Activated effector memory CD4-positive, alpha-beta T cell treated with Interleukin-2 at 50 U/mL for 16 hours (primary cell): ENCODE results near the gene PLCB4.

Experiments used
- DNase-seq: peaks from one replicate; pipeline ENCODE4 v3.0.0-alpha.2; 2020

PLCB4 gene

DNA sequence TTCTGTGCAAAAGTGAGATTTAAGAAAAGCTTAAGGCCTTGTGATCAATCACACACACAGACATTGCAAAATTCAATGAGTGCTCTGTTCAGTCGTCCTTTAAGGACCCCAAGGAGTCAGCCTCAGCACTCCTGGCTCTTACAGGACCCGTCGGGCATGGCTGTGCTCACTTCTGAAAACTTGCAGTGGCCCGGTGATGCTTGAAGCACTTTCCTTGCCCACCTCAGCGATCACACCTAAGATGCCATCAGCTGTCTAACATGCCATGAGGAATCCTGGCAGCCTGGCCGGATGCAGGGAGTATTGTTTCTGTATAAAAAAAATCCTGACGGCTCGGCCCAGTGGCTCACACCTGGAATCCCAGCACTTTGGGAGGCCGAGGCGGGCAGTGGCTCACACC is 344.1 kb downstream of the PLCB4 start:
- no peak for DNase-seq

DNA sequence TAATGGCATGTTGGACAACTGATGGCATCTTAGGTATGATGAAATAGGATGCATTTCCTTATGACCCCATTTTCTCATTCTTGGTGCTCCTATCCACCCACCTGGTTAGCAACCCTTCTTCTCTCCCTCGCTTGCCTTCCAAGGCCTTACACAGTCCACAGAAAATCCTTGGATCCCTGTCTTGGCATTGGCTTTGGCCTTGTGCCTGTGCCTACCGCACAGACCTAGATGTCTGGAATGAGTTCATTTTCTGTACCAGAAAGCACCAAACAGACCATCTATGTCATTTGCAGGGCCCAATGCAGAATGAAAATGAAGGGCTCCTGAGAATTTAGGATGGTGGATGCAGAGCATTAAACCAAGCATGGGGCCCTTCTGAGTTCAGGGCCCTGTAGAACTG is 346.5 kb downstream of the PLCB4 start:
- no peak for DNase-seq

DNA sequence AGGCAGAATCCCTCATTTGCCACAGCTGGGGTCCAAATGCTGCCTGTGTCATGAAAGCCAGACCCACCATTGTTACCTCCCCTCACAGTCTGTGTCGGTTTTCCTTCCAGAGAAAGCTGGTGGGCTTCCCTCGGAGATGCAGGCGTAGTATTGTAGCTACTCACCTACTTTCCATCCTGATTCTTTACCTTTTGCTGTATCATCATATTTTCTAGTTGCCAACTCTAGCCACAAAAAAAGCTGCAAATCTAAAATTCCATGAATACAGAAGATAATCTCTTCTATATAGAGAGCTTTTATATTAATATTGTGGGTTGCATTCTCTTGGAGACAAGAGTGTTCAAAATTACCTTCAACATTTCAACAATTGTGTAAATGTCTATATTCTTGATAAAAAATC is 347.5 kb downstream of the PLCB4 start:
- DNase-seq = no peak

DNA sequence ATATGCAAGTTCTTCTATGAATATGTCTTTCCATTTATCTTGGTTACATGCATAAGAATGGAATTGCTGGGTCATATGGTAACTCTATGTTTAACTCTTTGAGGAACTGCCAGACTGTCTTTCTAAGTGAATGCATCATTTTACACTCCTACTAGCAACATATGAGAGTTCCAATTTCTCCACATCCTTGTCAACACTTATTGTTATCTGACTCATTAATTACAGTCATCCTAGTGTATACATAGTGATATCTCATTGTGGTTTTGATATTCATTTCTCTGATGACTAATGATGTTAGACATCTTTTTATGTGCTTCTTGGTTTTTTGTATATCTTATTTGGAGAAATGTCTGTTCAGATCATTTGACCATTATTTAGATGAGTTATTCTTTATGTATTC is 348.8 kb downstream of the PLCB4 start:
- DNase-seq = no peak

DNA sequence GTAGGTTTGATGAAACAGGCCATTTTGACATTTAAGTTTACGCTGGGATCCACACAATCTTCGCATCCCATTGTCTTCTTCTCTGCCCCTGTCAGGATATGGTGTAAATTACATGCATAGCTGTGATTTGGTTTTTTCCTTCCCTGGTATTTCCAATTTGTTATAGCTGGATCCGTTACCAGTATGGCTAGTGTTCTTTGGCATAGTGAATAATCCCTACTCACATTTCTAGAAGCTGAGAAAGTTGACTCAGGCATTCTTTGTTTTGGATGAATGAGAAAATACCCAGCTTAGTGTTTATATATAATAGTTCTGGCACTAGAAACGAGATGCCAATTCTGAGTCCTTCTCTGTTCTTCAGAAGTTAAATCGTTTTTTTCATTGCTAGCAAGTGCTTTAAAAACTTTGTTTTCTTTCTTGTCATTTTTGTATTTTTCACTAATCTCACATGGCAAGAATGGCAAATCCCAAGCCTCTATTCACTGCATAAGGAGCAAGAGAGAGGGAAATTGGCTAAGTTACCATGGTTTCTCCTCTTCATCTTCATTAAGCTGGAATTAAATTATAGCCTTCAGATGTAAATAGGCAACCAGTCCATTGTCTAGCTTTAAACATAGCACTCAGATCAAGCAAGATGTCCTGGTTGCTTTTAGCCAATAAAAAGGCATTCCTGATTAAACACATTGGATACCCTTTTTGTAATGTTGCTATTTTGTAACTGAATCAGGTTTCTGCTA is 353.6 kb downstream of the PLCB4 start:
- DNase-seq = no peak

DNA sequence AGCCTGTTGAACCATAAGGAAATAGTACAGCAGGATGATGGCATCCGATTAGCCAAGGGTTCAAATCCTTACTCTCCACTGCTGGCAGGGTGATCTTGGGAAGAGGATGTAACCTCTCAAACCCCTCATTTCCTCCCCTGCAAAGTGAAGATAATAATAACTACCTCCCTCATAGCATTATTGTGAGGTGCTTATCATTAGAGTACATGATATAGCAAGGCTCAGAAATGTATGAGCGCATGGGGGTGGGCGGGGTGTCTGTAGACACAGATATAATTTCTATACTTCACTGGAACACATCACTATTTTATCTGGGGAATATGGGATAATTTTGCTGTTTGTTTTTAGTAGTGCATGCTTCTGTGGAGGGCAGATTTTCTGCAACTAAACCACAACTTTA is 355.7 kb downstream of the PLCB4 start:
- DNase-seq = no peak

DNA sequence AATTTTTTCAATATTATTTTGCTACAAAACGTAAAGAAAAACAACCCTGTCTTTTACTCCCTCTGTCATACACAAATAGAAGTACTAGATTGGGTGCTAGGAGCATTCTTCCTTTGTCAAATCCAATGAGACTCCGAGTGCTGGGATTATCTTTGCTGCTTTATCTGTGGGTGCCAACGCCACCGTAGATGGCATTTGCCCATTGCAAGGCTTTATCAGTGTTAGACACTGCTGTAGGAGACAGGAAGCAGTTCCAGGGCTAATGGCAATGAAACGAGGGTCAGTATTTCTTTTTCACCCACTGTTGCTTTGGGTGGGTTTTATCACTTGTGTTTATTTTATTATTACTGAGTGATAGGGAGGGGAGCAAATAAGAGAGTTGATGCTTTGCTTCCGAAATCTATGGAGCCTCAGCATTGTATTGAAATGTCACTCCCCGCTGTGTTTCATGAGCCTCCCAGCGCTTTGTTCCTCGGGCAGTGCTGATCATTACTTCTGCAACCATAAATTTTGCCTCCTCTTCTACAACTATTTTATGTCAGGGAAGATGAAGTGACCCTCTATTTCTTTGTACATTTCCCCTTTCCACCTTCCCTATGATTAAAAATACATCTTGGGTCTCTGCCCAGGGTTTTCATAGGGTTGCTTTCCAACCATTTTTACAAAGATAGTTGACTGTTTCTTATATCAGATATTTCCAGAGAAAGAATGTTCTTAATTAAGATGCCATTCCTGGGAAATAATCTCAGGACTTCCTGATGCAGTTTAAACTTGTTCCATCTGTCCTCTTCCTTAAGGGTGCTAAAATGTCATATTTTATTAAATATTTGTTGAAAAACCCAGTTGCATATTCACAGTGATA is 358.8 kb downstream of the PLCB4 start:
- no peak for DNase-seq

DNA sequence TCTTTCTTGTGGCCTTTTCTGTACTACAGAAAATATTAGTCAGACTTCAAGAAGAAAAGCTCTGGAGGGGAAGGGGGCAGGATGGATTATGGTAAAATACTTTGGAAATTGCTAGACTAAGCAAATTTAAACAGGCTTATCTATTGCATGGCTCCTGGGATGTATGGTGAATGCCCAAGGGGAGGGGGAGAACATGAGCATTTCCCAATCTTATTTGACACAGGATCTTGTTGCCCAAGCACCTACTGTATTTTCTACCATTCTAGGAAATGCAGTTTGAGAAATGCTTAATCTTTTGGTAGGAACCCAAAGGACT is 359.4 kb downstream of the PLCB4 start:
- DNase-seq = no peak

DNA sequence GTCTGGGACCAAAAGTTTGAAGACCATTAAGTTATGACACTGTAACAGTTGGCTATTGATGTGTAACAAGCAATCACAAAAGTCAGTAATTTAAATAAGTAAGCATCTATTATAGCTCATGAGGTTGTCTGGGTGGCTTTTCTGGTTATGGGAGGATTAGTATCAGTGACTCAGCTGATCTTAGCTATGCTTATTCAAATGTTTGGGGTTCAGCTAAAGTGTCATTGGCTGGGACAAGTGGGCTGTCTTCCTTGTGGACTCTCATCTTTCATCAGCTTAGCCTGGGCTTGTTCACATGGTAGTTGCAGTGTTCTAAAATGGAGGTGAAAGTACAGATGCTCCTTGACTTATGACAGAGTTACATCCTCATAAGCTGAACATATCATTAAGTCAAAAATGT is 370.9 kb downstream of the PLCB4 start:
- DNase-seq = no peak

DNA sequence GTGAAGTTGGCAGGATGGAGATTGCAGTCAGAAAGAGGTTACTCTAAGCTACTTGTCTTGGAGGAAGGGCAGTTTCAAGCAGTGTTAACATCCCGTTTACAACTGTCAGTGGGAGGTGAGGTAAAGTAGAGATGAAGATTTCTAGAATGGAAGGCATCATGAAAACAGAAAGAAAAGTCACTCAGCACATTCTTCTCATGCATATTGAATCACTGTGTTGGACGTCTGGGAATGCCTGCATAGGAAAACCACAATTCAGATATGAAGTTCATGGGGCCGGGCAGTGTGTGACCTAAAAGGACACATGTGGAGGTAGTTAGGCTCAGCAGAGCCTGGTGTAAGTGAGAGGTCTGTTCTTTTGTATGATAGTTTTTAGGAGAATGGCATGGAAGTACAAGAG is 372.0 kb downstream of the PLCB4 start:
- DNase-seq = no peak

DNA sequence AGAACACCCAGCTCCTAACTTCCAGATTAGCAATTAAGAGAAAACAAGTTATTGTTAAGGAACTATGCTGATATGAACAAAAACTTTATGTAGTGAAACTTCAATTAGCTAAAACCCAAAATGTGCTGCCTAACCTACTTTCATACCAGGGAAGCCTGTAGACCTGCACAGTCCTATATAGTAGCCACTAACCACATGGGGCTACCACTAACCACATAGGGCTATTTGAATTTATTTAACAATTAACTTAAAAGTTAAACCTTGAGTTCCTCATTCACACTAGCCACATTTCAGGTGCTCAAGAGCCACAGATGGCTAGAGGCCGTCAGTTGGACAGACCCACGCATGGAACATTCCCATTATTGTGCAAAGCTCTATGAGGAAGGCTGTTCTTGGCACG is 373.1 kb downstream of the PLCB4 start:
- no peak for DNase-seq

DNA sequence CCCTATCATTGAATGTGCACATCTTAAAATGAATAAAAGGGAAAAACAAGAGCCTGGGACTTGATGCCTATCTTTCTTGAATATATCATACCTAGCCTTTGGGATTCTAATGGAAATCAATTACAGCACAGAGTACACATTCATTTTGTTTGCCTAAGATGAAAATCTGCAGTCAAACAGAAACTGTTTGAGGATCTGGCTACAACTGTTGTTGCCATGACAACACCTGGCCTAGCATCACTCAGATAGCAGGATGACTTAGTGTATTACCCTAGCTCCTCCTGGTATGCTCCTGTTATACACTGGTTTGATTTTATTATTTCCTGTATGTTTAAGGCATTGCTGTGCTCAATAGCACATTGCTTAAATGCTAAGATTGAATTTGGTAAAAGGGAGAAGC is 374.0 kb downstream of the PLCB4 start:
- DNase-seq = no peak

DNA sequence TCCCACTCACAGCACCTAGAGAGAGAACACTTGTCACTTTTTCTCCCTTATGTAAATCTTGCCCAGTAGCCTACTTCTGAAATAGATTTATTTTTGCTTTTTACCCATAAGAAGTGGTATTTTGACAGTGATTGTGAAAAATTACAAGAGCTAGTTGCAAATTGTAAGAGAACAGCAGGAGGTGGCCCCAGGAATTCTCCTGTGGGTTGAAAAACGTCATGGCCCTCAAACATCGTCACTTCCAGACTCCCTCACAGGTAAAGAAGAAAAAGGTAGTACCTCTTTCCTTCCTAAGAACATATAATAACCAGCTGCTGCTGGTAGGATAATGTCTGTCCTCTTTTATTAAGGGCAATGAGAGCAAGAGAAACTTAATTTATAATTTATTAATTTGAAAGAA is 376.0 kb downstream of the PLCB4 start:
- DNase-seq = no peak

DNA sequence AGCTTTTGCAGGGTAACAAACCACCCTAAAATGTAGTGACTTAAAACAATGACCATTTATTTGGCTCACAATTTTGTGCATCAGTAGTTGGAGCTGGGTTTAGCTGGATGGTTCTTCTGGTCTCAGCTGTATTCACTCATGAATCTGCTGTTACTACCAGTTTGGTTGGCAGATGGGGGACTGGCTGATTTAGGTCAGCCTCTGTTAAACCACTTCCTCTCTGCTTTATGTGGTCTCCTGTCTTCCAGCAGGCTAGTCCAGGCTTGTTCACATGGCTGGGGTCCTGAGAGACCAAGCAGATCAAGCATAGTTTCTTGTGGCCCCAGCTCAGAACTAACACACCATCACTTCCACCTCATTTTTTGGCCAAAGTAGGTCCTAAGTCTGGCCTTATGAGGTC is 378.3 kb downstream of the PLCB4 start:
- no peak for DNase-seq

DNA sequence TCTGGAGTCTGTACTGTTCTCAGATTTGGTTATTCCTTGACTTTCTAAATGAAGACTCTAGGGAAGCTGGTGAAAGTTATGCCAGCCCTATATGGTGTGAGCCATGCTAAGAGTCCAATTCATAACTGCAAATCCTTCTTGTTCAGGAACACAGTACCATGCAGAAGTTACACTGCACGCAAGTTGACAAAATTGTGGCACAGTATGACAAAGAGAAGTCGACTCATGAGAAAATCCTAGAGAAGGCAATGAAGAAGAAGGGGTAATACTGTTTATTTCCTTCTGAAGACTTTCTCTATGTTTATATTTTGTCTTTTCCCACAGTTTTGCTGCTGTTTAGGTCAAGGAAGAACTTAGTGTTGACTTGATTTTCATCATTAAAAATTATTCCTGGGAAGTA is 384.3 kb downstream of the PLCB4 start:
- DNase-seq = no peak

DNA sequence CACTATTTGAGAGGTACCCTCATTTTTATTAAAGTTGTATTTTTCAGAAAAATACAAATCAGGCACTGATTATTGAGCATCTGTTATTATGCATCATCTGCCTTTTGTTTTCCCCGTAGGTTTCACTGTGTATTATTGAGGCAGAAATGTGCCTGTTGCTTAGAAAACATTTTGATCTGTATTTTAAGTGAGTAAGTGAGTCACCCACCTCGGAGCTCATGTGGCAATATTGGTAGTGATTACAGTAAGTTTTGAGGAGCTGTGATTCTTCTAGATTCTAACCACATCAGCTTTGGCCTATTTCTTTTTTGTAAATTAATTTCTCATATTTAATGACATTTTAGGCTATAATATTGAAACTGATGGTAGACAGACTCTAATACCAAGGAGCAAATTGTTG is 385.9 kb downstream of the PLCB4 start:
- no peak for DNase-seq

DNA sequence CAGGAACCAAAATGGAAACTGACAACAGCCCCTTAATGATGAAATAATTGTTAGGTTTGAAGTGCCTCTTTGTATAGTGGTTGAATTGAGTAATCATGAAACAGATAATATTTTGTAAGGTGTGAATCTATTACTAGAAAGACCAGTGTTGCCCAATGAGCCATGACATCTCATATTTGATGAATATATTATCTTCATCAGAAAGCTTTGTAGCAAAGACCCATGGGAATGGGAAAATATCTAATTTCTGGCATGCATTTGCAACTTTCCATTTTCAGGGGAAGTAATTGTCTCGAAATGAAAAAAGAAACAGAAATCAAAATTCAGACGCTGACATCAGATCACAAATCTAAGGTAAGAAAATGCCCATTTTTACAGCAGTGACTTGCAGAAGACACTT is 388.2 kb downstream of the PLCB4 start:
- DNase-seq = no peak

DNA sequence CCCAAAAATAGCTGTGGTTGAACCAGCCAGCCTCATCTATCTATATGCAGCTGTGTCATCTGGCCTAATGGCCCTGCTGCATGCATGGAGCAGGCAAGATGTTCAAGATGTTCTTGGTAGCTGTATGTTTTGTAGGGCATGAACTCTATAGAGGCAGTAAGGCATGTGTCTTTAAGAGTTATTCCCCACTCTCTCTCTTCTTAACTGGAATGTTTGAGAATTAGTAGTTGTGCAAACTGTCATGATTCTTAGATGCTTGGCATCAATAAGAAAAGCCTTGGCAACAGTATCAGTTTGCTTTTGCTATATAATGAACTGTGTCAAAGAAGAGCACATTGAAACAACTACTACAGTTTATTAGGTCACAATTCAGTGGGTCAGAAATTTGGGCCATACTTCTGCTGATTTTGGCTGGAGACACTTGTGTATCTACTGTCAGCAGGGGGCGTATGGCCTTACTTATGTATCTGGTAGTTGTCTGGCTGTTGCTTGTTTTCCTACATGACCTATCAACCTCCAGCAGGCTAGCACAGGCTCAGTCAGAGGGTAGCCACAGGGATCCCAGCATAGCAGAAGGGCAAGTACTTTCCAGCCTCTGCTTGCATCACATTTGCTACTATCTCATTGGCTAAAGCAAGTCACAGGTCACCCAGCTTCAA is 389.4 kb downstream of the PLCB4 start:
- no peak for DNase-seq

DNA sequence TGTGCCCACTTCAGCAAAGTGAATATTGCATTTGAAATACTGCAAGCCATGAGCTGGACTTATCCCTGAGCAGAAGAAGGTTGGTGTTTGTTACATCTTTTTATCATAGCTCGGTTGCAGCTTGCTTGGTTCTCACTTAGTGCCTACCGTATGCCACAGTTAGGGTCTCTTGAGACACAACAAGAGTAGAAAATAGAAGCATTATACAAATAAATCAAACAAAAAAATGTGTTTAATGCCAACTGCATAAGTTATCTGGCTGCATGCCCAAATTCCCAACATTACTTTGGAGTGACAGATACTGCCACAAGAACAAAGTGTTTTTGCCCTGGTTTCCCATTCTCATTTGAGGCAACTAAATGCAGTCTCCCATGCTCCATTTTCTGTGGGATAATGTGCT is 391.6 kb downstream of the PLCB4 start:
- DNase-seq = no peak

DNA sequence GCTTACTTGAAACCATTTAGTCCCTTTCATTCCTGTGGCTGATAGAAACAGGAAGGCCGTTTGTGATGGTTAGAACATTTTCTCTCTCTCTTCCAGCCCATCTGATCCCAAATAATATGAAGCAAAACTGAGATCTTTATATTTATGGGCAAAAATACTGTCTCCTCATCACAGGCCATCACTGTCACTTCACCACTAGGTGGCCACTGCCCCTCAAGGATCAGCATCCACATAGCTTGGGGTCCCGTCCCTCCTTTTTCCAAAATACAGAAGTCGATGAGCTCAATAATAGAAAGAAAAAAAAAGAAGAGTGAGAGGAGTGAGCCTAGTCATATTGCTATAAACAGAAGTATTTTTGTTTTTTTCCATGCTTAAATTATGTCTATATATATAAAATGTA is 399.1 kb downstream of the PLCB4 start:
- no peak for DNase-seq

DNA sequence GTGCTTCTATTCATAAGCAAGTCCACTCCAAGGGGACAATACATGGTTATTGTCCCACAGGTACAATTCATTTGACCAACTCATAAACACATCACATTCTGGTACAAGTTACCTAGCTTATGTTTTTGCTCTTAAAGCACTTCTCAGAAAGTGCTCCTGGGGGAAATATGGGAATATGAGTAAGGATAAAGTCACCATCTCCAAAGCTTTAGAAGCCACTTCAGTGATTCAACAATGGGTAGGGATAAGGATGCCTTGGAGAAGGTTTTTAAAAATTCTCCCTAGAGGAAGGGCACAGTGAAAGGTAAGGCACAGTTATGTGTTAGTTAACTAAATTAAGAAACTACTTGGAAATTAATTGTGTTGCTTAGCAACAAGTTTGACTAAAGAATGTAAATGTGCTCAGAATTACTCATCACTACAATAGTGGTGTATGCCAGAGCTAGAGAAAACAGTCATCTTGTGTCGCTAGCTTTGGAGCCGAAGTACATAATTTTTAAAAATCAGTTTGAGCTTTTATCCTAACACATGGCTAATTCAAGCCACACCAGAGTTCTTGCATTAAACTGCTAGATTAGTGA is 406.0 kb downstream of the PLCB4 start:
- no peak for DNase-seq

DNA sequence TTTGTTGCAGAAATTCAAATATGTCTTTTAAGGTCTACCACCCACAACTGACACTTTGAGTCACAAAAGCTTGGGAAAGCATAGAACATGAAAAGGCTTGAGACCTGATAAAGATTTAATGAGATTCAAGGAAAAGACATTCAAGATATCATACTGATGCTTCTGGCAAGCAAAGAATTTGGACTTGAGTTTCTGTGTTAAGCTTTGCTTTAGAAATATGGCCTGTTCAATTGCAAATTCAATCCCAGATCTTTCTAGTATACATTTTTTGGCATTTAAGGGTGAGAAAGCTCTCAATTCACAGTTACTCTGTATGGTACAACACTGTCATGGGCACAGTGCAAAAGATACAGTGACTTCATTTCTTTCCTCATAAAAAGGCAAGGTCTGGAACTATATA is 406.6 kb downstream of the PLCB4 start:
- no peak for DNase-seq

DNA sequence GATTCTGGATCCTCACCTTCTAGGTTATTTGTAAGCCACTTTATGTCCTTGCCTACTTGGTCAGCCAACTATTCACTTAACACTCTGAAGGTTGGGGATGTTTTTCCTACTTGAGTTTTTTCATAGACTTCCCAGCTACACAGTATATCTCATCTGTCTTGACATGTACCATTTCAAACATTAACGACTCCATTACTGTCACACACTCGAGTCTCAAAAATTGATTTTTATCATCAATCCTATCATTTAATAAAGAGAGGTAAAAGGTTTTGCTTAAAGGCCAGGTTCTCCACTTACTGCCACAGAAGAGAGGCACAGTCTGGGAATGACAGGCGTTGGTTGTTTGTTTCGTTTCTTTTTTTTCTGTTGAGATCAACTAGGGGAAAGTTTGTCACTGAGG is 407.3 kb downstream of the PLCB4 start:
- no peak for DNase-seq

DNA sequence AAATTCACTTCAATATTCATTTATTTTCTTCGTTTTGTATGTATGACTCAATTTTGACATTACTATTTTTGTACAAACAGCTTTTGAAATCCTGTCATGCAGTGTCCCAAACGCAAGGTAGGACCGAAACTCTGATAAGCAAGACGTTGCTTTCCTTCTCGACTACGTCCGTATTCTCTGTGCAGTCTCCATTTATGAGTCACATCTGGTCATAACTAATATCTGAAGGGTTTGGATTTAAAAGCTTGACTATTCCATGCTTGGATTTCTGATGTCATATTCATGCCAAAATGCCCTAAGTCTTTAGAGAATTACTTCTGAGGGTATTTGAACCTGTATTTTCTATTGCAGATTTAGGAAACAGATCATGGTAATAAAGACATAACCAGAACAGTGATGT is 407.8 kb downstream of the PLCB4 start:
- DNase-seq = no peak
